Adipose tissue (tissue), 3 donors: ENCODE measurements around the gene NCAN. TPM values are rescaled to one million over a fixed set of nuclear protein-coding genes. Genes with fewer than 3 reads are reported as not detected.
"Not testable (repeated sequence)": the region's sequence is repeated elsewhere in the genome, so short reads cannot be mapped to it uniquely, and the experiment has no call there.

Source experiments
- H3K27ac ChIP-seq: one replicate; pipeline ENCODE4 v1.5.1; 2013; ENCODE audit warnings: low read depth, low read length
- WGBS, 3 donors: extraction: QIAGEN DNeasy Blood & Tissue Kit; methylation state at CpG; one replicate each; pipeline ENCODE4 v1.1.7; 2013; 5-methylcytosine and 5-hydroxymethylcytosine counted together
- polyA plus RNA-seq, 3 donors: library from polyadenylated mRNA; stranded (reverse); fragments of 200-250 nt; gene quantifications; one replicate each; pipeline ENCODE4 v1.2.3, GENCODE V29; 2013
- donor health status: healthy with polysubstance abuse.
- donor health status: Bipolar disorder and iron deficiency.
- donor health status: healthy.

The NCAN gene
- under 1 TPM in 2 of 3 donors, not detected in 1; 0.01 to 0.06 TPM for polyA plus RNA-seq

GRCh38 chr19:19211499-19212420, at the start of gene NCAN:
Gene NCAN, plus strand, starts transcription at chr19:19211958. Its CDS starts 4,996 bp downstream, at chr19:19216954.
- no peak within 1 kb of the TSS for H3K27ac ChIP-seq
- WGBS, 3 donors: 7 to 9% (median 8%) methylated on average over 46 to 54 of the region's 54 CpGs

DNA sequence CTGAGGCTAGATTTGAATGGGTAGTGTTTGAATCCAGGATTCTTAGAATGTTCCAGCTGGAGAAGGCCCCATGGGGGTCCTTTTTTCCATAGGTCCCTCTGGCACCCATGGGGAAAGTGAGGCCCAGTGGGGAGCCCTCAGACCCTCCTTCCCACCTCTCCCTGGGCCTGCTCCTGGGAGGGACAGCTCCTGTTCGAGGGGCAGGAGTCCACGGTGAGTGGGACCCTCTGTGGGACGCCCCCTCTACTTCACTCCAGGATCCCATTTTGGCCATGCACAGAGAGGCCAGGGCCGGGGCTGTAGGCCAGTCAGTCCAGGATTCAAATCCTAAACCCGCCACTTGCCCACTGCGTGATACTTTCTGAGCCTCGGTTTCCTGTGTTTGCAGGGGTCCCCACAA, 49.3 kb upstream of the NCAN start:
- WGBS, 3 donors: 90 to 94% (median 93%) methylated on average over 7 of the region's 7 CpGs

DNA sequence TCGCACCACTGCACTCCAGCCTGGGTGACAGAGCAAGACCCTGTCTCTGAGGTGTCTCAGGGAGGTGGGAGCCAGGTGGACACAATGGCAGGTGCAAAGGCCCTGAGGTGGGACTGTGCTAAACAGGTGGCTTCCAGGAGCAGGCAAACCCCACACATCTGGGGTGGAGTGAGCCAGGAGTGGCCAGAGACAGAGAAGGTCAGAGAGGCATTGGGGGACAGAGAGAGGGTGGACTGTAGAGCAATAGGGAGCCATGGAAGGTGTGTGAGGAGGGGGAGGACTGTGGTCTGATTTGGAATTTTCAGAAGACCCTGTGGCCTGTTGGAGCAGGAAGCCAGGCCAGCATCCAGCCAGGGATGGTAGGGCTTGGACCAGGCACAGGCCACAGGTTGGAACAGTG, 46.4 kb upstream of the NCAN start:
- 96 to 100% (median 100%) methylated on average over 1 of the region's 1 CpG for WGBS, 3 donors
- H3K27ac ChIP-seq: no peak overlapping the region

More for the DNA sequence above, 49.3 kb upstream of the NCAN start:
- H3K27ac ChIP-seq: no peak overlapping the region

GRCh38 chr19:19167612-19168011, 44.1 kb upstream of the NCAN start:
- 76 to 86% (median 83%) methylated on average over 3 of the region's 3 CpGs for WGBS, 3 donors
- H3K27ac ChIP-seq: no peak overlapping the region

GRCh38 chr19:19169236-19170052, 42.3 kb upstream of the NCAN start:
- H3K27ac ChIP-seq: no peak overlapping the region
- WGBS, 3 donors: 74 to 89% (median 84%) methylated on average over 9 of the region's 9 CpGs

- no peak within 1 kb of the TSS for H3K27ac ChIP-seq
- 12 to 16% (median 14%) methylated on average over 51 to 56 of the region's 56 CpGs for WGBS, 3 donors
Observed at GRCh38 chr19:19170053-19170872, 41.5 kb upstream of the NCAN start, which contains the start of gene MEF2B. Gene MEF2B, minus strand, starts transcription at chr19:19170263. Its CDS starts 19,528 bp downstream, at chr19:19150735.

DNA sequence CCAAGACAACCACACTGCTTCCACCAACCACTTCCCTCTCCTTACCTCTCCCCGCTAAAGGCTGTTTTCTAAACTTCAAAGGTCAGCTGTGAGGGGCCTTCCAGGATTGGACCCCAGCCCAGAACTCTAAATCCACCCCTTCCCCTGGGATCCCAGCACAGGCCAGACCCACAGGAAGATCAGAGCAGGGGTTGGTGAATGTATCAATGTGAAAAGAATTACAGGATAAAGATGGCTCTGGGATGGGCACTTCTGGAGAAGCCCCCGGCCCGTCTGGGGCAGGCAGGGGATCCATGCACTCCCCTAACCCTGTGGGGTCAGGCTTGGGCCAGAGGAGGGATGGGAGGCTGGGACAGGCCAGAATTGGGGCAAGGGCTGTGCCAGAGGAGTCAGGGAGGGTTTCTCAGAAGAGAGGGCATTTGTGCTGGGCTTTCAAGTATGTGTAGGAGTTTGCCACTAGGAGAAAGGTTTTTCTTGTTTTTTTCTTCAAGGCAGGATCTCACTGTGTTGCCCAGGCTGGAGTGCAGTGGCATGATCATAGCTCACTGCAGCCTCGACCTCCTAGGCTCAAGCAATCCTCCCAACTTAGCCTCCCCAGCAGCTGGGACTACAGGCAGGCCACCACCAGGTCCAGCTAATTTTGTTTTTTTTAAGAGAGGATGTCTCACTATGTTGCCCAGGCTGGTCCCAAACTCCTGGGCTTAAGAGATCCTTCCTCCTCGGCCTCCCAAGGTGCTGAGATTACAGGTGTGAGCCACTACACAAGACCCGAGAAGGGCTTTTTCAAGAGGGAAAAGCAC, 40.7 kb upstream of the NCAN start:
- 69 to 89% (median 75%) methylated on average over 6 of the region's 6 CpGs for WGBS, 3 donors
- no peak overlapping the region for H3K27ac ChIP-seq

DNA sequence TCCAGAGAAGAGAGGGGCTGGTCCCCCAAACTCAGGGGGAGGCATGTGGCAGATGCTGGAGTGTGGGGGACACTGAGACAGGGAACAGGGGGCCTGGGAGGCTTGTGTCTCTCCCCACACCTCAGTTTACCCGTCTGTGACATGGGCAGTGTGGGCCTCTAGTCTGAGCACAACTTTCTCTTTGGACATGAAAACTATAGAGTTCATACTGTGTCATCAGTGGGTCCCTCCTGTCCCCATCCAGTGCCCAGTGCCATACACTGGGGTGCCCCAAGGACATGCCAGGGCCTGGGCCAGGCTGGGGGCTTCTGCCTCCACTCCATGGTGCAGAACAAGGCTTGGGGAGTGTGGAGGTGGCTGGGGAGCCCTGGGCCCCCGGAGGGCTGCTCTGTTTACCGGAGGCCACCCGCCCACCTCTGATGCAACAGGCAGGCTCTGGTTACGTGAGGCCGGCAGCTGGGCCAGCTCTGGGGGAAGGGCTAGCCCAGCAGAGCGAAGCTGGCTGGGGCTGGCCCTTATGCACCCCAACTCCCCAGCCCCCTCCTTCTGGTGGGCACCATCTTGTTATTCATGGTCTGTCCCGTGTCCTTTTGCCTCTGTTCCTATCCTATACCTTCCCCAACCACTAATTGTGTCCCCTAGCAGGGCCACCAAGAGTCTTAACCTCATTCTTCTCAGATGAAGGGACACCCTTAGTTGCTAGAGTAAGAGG, 39.8 kb upstream of the NCAN start:
- H3K27ac ChIP-seq: no peak overlapping the region
- 45 to 69% (median 52%) methylated on average over 7 to 8 of the region's 8 CpGs for WGBS, 3 donors

GRCh38 chr19:19173243-19173642, 38.5 kb upstream of the NCAN start:
- 84 to 90% (median 89%) methylated on average over 4 to 5 of the region's 5 CpGs for WGBS, 3 donors
- H3K27ac ChIP-seq: not testable (repeated sequence)

- no peak overlapping the region for H3K27ac ChIP-seq
- 87 to 92% (median 89%) methylated on average over 8 of the region's 8 CpGs for WGBS, 3 donors
Observed at GRCh38 chr19:19176950-19177349, 34.8 kb upstream of the NCAN start.

GRCh38 chr19:19179548-19180441, 32.0 kb upstream of the NCAN start:
- 88 to 89% (median 88%) methylated on average over 17 of the region's 17 CpGs for WGBS, 3 donors
- no peak overlapping the region for H3K27ac ChIP-seq

DNA sequence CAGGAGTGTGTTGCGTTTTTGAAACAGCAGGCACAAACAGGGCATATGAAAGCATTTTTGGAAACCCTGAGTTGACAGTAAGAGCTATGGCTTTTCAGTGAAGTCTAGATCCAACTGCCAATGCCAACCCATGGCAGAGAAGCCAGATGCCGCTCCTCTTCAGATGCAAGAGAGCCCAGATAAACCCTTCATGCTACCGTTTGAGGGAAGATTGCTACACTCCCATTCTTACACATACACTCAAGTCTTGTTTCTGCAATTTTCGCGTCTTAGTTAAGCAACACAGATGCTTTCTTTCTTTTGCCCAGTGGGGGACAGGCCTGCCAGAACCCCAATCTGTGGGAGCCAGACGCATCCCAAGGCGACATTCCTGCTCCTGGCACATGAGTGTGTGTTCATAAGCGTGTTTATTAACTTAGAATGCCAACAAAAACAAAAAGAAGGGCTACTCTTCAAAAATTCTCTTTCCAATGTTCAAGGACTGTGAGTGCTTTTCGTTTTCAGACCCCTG, 30.2 kb upstream of the NCAN start:
- WGBS, 3 donors: 66 to 88% (median 77%) methylated on average over 9 of the region's 9 CpGs
- no peak overlapping the region for H3K27ac ChIP-seq

- 58 to 69% (median 67%) methylated on average over 9 of the region's 9 CpGs for WGBS, 3 donors
- H3K27ac ChIP-seq: peak overlapping the region; percentile 84
Observed at GRCh38 chr19:19185853-19186740, 25.7 kb upstream of the NCAN start.

DNA sequence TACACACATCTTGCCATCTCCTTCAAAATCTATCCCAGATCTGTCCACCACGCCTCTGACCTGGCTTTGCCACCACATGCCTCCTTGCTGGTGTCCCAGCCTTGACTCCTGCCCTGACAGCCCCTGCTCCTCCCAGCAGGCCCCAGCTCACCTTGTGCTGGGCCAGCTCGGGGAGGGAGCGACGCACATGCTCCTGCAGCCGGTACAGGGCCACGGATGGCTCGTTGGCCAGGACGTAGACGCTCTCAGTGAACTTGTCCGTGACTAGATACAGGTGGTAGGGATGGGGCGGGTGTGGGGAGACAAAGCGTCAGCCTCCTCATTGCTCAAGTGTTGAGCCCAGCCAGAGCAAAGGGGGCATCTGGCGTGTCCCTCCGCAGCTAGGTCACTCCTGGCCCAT, 25.0 kb upstream of the NCAN start:
- WGBS, 3 donors: 93 to 97% (median 96%) methylated on average over 14 of the region's 14 CpGs
- peak overlapping the region; percentile 84 for H3K27ac ChIP-seq

DNA sequence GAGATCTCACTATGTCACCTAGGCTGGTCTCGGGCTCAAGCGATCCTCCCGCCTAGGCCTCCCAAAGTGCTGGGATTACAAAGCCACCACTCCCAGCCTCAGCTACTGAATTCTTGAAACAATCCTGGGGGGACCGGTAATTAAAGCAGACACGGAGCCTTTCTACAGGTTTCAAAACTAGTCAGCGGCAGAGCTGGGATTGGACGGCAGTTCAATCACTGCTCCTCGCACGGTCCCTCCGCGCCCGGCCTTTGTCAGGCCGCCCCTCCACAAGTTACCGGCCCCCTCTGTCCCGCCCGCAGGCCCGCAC, 20.0 kb upstream of the NCAN start:
- 0% methylated on average over 17 of the region's 17 CpGs for whole genome bisulfite sequencing, 3 donors
- H3K27ac ChIP-seq: no peak overlapping the region
